Liver (tissue), 3 donors: ENCODE results near the gene BCL2L11.

ENCODE experiments used
- CTCF ChIP-seq: fragments of 150-350 bp; IDR thresholded peaks from 2 replicates; pipeline ENCODE4 v1.5.1; 2017; ENCODE audit warnings: improper control_type of control experiment, low read depth, low read length; ENCODE audit not compliant: missing input control
- JUND ChIP-seq, 2 donors: IDR thresholded peaks; 2 replicates each; pipeline ENCODE4 v1.6.1; 2016; ENCODE audit warnings: antibody characterized with exemption in 2 of 2
- RAD21 ChIP-seq, 2 donors: IDR thresholded peaks; 2 replicates each; pipeline ENCODE4 v1.6.1; 2016; ENCODE audit warnings: antibody characterized with exemption in 2 of 2, mild to moderate bottlenecking in 2 of 2
- RXRA ChIP-seq, 2 donors: IDR thresholded peaks; 2 replicates each; pipeline ENCODE4 v1.6.1; 2017 to 2018; ENCODE audit warnings: antibody characterized with exemption in 2 of 2, mild to moderate bottlenecking in 1 of 2
- SP1 ChIP-seq: IDR thresholded peaks from 2 replicates; pipeline ENCODE4 v1.6.1; 2018; ENCODE audit warnings: antibody characterized with exemption, mild to moderate bottlenecking
- YY1 ChIP-seq: IDR thresholded peaks from 2 replicates; pipeline ENCODE4 v1.6.1; 2016; ENCODE audit warnings: antibody characterized with exemption, mild to moderate bottlenecking
- ZBTB33 ChIP-seq: IDR thresholded peaks from 2 replicates; pipeline ENCODE4 v1.6.1; 2016; ENCODE audit warnings: antibody characterized with exemption
- TF ChIP-seq, protein P1 (sequence below): IDR thresholded peaks from 2 replicates; pipeline ENCODE4 v1.6.1; 2016; ENCODE audit warnings: antibody characterized with exemption
- donor health status: healthy.
- donor health status: healthy.

GRCh38 chr2:111176867-111177266, 56.2 kb downstream of the BCL2L11 start:
- TF ChIP-seq SP1 (no peak), CTCF (no peak), ZBTB33 (no peak), JUND (IDR thresholded peaks at IDR 0.05) (no peak), YY1 (no peak), RAD21 (IDR thresholded peaks at IDR 0.05) (no peak), RXRA (IDR thresholded peaks at IDR 0.05) (no peak)
- TF ChIP-seq, protein P1, sequence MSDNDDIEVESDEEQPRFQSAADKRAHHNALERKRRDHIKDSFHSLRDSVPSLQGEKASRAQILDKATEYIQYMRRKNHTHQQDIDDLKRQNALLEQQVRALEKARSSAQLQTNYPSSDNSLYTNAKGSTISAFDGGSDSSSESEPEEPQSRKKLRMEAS, result no peak
